ENCODE measurements around the gene TOR3A.

- TF ChIP-seq CTCF (IDR thresholded peaks at IDR 0.05; ENCODE audit: low read depth, low read length) (no peak), EZH2phosphoT487 (IDR thresholded peaks at IDR 0.05; ENCODE audit: low read depth) (no peak)
These were observed 39.2 kb upstream of the TOR3A start for GRCh38 chr1:179042700-179043099.

All from OCI-LY3 (cell line).